Measurements from ENCODE around the gene UBASH3B.
"Not testable (repeated sequence)": the region's sequence is repeated elsewhere in the genome, so short reads cannot be mapped to it uniquely, and the experiment has no call there.

UBASH3B gene

GRCh38 chr11:122709039-122709760 lies 53.7 kb downstream of the UBASH3B start:
- DNase-seq (ENCODE audit: low read depth in 2 of 2), result no peak

DNA sequence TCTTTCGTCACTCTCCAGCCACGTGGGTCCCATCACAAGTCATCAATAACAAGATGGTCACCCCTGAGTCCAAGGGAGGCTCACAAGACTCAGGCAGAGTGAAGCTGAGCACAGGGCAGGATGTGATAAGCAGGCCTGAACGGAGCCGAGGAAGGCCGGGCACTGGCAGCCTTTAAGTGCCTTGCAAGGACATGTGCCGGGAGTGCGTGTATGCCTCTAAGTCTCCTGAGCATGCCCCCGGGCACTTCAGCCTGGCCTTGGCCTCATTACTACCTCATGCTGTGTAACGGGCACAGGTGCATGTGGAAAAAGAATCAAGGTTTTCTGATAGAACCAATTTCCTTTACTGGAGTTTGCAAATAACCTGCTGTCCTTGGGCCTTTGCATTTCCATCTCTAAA lies 55.8 kb downstream of the UBASH3B start:
- no peak for DNase-seq (ENCODE audit: low read depth in 2 of 2)

GRCh38 chr11:122711831-122712381 lies 56.4 kb downstream of the UBASH3B start:
- DNase-seq (ENCODE audit: low read depth in 2 of 2), result no peak

GRCh38 chr11:122714004-122714403 lies 58.5 kb downstream of the UBASH3B start:
- no peak for DNase-seq (ENCODE audit: low read depth in 2 of 2)

DNA sequence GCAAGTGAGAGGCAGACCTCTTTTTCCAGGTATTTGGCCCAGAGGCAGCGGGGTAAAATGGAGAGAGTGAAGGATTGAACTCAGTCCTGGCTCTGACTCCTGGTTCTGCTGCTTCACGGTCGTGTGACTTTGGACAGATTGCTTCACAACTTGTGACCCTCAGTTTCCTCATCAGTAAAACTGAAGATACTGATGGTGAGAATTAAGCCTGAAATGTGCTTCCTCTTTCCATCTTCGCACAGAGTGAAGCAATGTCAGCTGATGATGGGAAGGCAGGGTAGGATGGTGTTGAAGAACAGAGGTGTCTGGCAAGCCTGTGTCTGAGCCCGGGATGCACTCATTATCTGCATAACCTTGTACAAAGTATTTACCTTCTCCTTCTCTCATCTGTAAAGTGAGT lies 59.0 kb downstream of the UBASH3B start:
- DNase-seq (ENCODE audit: low read depth in 2 of 2), result no peak

- no peak for DNase-seq (ENCODE audit: low read depth in 2 of 2)
Measured at GRCh38 chr11:122715548-122716440, 60.3 kb downstream of the UBASH3B start.

DNA sequence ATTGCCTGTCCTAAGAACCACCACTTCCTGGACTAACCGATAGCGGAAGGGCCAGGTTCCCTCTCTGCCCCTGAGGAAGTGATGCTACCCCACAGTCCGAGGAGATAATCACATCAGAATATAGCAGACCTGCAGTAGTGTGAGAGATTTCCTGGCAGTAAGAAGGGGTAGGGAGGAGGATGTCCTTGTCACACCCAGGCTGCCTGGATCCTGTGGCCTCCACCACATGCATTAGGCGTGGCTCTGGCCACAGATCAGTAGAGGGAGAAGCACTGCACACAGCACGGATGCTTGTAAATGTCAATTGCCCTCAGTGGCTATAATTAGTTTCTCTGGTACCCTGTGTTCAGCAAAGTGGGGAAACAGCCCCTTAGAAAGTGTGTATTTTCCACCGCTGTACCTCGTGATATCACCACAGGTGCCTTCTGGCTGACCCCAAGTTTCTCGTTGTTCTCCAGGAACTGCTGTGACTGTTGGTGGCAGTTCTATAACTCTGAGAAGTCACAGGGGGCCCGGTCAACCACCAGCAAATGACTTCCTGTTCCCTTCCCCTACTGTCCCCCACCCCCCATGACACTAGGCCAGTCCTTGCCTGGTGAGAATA lies 61.8 kb downstream of the UBASH3B start:
- no peak for DNase-seq (ENCODE audit: low read depth in 2 of 2)

GRCh38 chr11:122720107-122720881 lies 64.8 kb downstream of the UBASH3B start:
- no peak for DNase-seq (ENCODE audit: low read depth in 2 of 2)

DNA sequence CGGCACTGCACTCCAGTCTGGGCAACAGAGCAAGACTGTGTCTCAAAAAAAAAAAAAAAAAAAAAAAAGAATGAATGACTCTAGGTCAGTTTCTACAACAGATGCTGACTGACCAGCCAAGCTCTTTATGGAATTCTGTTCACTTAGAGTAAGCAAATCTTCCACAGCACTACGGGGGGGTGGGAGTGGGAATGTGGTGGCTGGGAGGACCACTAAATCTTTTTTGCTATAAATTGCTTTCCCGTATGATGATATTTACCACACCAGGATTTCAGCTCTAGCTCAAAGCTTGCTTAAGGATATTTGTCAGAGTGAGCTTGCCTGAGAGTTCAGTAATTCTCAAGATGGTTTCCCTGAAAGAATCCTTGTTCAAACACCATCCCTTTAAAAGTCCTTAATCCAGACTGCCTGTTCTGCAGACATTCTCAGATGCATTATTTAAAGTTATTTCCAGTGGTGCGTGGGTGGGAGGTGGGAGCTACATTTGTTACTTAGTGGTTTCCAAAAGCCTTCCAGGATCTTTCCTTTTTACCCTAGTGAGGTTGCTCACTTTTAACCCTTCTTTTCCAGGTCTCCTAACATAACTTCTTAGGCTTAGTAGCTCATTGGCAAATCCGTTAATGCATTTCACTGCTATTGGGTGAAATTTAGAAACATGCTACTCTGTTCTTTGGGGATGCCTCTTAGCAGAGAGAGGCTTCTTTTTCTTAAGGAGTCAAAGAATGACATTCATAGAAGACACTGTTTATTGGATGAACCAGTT lies 65.9 kb downstream of the UBASH3B start:
- DNase-seq (ENCODE audit: low read depth in 2 of 2), result no peak

GRCh38 chr11:122721964-122722266 lies 66.4 kb downstream of the UBASH3B start:
- no peak for DNase-seq (ENCODE audit: low read depth in 2 of 2)

DNA sequence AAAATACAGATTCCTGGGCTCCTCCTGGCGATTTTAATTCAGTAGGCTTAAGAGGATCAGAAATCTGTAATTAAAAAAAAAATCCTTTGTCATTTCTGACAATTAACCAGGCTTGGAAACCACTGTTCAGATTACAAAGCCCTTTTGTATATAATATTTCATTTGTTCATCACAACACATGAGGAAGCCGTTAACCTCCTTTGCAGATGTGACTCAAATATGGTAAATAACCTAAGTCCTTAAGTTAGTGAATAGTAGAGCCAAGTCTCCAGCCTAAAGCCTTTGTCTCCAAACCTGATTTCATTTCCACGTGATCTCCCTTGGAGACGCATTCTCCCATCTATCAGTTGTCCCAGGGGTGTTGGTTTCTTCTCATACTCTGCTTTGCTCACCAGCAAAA lies 67.6 kb downstream of the UBASH3B start:
- DNase-seq (ENCODE audit: low read depth in 2 of 2), result no peak

GRCh38 chr11:122723576-122723975 lies 68.1 kb downstream of the UBASH3B start:
- DNase-seq (ENCODE audit: low read depth in 2 of 2), result no peak

- no peak for DNase-seq (ENCODE audit: low read depth in 2 of 2)
Measured at GRCh38 chr11:122724520-122724919, 69.0 kb downstream of the UBASH3B start.

- DNase-seq (ENCODE audit: low read depth in 2 of 2), result no peak
Measured at GRCh38 chr11:122726028-122726427, 70.5 kb downstream of the UBASH3B start.

GRCh38 chr11:122727101-122727929 lies 71.8 kb downstream of the UBASH3B start:
- no peak for DNase-seq (ENCODE audit: low read depth in 2 of 2)

- no peak for DNase-seq (ENCODE audit: low read depth in 2 of 2)
Measured at GRCh38 chr11:122728561-122728960, 73.0 kb downstream of the UBASH3B start.

DNA sequence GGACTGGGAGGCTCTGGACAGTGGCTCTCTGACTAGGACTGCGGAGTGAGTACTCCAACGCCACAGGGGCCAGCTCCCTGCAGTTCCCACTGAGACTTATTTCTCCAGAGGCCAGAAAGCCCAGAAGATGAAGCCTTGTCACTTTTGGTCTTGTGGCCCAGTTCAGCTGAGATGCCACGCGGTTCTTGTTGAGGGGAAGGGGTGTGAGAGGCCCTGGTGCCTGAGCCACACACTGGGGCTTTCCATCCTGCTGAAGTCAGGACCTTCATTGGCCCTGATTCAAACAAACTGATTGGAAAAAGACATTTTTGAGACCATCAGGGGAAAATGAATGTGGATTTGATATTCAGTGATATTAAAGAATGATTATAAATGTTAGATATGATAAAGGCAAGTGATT lies 73.6 kb downstream of the UBASH3B start:
- DNase-seq (ENCODE audit: low read depth in 2 of 2), result no peak

- not testable (repeated sequence) for DNase-seq (ENCODE audit: low read depth in 2 of 2)
Measured at GRCh38 chr11:122730694-122731093, 75.2 kb downstream of the UBASH3B start.

DNA sequence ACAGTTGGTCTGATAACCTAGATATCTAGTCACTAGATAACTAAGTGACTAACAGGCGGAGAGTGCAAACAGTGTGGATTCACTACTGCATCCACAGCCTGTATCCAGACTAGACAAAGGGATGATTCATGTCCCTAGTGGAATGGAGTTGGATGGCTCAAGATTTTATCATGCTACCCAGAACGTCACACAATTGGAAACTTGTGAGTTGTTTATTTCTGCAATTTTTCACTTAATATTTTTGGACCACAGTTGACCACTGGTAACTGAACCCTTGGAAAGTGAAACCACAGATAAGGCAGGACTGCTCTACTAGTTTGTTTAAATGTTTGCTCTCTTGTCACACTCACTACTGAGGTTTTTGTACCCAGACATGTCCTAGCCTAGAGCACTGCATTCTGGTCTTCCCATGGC lies 76.0 kb downstream of the UBASH3B start:
- no peak for DNase-seq (ENCODE audit: low read depth in 2 of 2)
